Bronchial epithelial cell (primary cell): ENCODE measurements around the gene PYY. TPM values are rescaled to one million over a fixed set of nuclear protein-coding genes. Genes with fewer than 3 reads are reported as not detected.
"Not testable (repeated sequence)": the region's sequence is repeated elsewhere in the genome, so short reads cannot be mapped to it uniquely, and the experiment has no call there.

Experiments used
- DNase-seq: peaks from one replicate; pipeline ENCODE4 v3.0.0-alpha.2; 2010; ENCODE audit warnings: low read depth
- FAIRE-seq: peaks from 2 replicates; lab custom pipeline; 2011; peaks lifted over from hg19 to GRCh38; lab: Jason Lieb, UNC
- H3K27me3 ChIP-seq: 2 replicates; pipeline ENCODE4 v1.5.1; 2011; ENCODE audit warnings: low read length; ENCODE audit not compliant: control insufficient read depth, insufficient read depth
- H3K36me3 ChIP-seq: 2 replicates; pipeline ENCODE4 v1.5.1; 2011; ENCODE audit warnings: low read length; ENCODE audit not compliant: control insufficient read depth, insufficient read depth
- H3K4me3 ChIP-seq: 2 replicates; pipeline ENCODE4 v1.5.1; 2011; ENCODE audit warnings: mild to moderate bottlenecking, low read depth, low read length, control low read depth
- total RNA-seq: library from RNA; depleted of rRNA; stranded (reverse); fragments of >200 nt; gene quantifications from 2 replicates; pipeline ENCODE4 v1.2.1, GENCODE V29; 2014
- TF ChIP-seq, protein P1 (sequence below): IDR thresholded peaks from 2 replicates; pipeline ENCODE4 v1.5.1; 2011; ENCODE audit warnings: mild to moderate bottlenecking, moderate library complexity, low read length, control low read depth, inconsistent platforms; ENCODE audit not compliant: insufficient read depth, severe bottlenecking

PYY gene
- total RNA-seq, 1 donor from 2014 or later: 0.79 TPM

DNA sequence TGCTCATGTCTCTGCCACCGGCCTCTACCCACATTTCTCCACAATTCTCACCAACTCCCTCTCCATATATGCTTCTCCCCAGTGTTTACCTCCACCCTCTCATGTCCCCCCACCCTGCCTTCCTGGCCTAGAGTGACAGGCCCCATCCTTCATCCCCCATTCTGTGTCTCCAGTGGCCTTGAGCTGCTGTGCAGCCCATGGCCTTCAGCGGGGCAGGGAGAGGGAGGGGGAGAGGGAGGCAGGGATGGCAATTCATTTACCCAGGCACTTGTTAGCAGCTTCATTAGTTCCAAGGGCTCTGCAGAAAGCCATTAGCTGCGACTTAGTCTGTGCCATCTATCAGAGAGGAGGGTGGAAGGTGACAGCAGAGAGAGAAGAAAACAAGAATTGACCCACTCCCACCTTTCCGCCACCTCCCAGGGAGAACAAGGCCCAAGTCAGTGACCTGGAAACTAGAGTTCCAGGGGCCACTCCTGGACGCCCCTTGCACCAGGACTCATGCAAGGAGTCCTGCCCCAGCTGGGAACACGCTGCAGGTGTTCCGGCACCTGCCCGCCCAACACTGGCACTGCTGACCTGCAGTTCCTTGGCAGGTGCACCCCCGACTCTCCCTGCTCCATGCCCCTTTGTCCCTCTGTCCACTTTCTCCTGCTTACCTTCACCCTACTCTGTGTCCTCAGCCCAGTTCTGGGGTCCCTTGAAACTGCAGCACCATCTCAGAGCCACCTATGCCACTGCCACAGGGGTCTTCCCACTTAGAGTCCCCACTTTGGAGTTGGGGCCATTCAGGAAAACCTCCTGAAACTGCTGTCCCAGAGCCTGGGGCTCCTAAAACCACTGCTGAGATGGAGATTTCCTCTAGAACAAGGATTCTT lies 23.5 kb upstream of the PYY start:
- no peak for DNase-seq
- H3K27me3 ChIP-seq: peaks cover 6% of the 10 kb centered on the region
- TF ChIP-seq, protein P1, sequence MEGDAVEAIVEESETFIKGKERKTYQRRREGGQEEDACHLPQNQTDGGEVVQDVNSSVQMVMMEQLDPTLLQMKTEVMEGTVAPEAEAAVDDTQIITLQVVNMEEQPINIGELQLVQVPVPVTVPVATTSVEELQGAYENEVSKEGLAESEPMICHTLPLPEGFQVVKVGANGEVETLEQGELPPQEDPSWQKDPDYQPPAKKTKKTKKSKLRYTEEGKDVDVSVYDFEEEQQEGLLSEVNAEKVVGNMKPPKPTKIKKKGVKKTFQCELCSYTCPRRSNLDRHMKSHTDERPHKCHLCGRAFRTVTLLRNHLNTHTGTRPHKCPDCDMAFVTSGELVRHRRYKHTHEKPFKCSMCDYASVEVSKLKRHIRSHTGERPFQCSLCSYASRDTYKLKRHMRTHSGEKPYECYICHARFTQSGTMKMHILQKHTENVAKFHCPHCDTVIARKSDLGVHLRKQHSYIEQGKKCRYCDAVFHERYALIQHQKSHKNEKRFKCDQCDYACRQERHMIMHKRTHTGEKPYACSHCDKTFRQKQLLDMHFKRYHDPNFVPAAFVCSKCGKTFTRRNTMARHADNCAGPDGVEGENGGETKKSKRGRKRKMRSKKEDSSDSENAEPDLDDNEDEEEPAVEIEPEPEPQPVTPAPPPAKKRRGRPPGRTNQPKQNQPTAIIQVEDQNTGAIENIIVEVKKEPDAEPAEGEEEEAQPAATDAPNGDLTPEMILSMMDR: no peak
- H3K4me3 ChIP-seq: no peak overlapping the region
- no peaks in the 10 kb centered on the region for H3K36me3 ChIP-seq
- no peak for FAIRE-seq

DNA sequence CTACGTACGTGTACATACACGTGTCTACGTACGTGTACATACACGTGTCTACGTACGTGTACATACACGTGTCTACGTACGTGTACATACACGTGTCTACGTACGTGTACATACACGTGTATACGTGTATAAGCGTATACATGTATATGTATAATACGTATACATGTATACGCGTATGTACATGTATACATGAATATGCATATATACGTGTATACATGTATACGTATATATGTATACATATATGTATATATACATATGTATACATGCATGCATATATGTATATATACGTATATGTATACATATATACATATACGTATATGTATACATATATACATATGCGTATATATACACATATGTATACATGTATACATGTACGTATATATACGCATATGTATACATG lies 22.2 kb upstream of the PYY start:
- TF ChIP-seq, protein P1: no peak
- H3K36me3 ChIP-seq: no peaks in the 10 kb centered on the region
- DNase-seq (no peak), FAIRE-seq (no peak)
- H3K4me3 ChIP-seq: no peak overlapping the region
- H3K27me3 ChIP-seq: peaks cover 5% of the 10 kb centered on the region

DNA sequence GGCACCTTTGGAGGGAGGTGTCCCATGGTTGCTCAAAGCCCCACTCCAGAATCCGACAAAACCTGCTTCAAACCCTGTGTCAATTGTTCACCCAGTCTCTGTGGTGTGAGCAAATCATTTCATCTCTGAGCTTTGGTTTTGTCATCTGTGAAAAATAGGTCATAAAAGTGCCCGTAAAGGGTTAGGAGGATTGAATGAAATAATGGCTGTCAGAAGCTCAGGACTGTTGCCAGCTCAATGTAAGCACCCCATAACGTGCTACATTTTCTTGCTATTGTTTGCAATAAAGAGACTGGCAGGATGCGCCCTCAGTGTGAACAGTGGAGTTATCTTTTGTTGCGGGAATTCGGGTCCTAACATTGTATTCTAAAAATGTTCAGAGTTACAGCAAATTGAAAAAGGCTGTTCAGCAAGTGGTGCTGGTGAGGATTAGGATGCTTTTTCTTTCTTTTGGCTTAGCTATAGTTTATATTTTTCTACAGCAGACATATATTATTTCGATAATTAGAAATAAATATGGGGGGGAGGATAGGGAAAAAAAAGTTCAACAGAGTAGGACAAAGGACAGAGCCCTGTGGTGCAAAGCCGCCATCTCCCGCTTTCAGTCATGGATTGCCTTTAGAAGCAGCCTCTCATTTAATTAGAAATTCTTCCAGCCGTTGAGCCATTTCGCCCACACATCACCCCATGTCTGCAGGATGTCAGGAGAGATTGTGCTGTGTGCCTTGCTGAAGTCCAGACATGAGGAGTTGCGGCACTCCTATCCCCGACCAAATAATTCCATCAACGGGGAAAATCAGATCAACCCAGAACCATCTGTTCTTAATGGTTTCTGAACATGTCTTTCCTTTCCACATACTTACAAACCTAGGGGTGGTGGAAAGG lies 20.9 kb upstream of the PYY start:
- TF ChIP-seq, protein P1: no peak
- H3K27me3 ChIP-seq: peaks cover 3% of the 10 kb centered on the region

DNA sequence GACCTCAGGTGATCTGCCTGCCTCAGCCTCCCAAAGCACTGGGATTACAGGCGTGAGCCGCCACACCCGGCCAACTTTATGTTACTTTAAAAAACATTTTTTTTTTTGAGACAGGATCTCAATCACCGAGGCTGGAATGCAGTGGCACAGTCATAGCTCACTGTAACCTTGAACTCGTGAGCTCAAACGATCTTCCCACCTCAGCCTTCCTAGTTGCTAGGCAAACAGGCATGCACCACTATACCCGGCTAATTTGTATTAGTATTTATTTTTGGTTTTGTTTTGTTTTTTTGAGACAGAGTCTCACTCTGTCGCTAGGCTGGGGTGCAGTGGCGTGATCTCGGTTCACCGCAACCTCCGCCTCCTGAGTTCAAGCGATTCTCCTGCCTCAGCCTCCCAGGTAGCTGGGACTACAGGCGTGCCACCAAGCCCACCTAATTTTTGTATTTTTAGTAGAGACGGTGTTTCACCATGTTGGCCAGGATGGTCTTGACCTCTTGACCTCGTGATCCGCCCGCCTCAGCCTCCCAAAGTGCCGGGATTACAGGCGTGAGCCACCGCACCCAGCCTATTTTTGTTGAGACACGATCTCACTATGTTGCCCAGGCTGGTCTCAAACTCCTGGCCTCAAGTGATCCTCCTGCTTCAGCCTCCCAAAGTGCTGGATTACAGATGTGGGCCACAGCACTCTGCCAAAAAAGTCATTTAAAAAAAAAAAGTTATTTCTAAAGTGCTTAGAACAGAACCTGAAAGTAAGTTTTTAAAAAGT lies 18.9 kb upstream of the PYY start:
- DNase-seq, FAIRE-seq, H3K27me3 ChIP-seq, H3K36me3 ChIP-seq, H3K4me3 ChIP-seq: not testable (repeated sequence)

More for the DNA sequence above, 20.9 kb upstream of the PYY start:
- no peaks in the 10 kb centered on the region for H3K36me3 ChIP-seq
- H3K4me3 ChIP-seq: no peak overlapping the region
- no peak for FAIRE-seq
- no peak for DNase-seq

DNA sequence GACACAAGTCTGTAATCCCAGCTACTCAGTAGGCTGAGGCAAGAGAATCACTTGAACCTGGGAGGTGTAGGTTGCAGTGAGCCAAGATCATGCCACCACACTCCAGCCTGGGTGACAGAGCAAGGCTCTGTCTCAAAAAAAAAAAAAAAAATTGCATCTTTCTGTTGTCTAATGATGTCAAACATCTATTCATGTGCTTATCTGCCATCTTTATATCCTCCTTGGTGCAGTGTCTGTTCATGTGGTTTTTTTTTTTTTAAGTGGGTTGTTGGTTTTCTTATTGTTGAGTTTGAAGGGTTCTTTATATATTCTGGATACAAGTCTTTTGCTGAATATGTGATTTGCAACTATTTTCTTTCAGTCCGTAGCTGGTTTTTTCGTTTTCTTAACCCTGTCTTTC lies 17.7 kb upstream of the PYY start:
- not testable (repeated sequence) for DNase-seq, H3K36me3 ChIP-seq, H3K27me3 ChIP-seq, H3K4me3 ChIP-seq, FAIRE-seq

DNA sequence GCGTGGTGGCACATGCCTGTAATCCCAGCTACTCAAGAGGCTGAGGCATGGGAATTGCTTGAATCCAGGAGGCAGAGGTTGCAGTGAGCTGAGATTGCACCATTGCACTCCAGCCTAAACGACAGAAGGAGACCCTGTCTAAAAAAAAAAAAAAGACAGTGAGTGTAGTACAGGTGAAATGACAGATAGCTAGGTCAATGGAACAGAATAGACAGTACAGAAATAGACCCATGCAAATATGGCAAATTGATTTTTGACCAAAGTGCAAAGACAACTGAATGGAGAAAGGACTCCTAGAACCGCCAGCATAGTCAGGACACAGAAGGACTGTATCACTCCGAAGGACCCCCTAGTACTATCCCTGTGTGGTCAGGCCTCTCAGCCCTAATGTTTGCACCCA lies 16.6 kb upstream of the PYY start:
- no peak for FAIRE-seq
- TF ChIP-seq, protein P1: no peak
- H3K4me3 ChIP-seq: no peak overlapping the region
- no peaks in the 10 kb centered on the region for H3K36me3 ChIP-seq
- DNase-seq: no peak
- no peaks in the 10 kb centered on the region for H3K27me3 ChIP-seq
